ENCODE data around the gene GAS2L1.
A peak's percentile ranks its signal among the peaks of the same experiment; 100 is the strongest.

GAS2L1 gene

DNA sequence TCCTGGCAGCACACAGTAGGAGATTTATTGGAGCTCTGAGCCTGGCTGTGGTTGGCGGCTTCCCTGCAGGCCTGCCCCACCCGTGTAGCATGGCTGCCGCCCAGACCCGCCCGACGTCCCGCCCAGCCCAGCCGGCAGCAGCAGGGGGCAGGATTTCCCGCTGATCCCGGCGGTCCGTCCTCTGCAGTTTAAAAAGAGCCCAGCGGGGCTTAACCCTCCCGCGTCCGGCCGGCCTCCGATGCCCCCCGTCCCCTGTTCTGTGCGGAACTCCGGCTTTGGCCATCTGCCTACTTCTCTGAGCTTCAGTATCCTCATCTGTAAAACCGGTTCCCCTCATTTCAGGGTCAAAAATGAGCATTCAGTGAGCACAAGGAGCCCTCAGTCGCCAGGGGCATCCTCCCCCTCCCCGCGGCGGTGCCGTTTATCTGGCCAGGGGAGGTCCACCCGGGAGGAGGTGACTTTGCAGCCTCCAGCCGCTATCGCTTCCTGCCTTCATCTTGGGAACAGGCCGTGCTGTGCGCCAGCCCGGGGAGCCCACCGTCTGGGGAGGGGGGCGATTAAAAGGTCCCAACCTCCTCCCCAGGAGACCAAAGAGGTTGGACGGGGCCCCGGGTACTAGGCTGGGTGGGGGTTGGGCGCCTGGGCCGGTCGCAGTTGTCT is at the start of gene GAS2L1:
Gene GAS2L1 (plus strand): TSS at position 476 of the 660 bp plus-strand sequence. CDS start 1,456 bp downstream, outside the sequence.
- DNase-seq = peak; percentile 95

DNA sequence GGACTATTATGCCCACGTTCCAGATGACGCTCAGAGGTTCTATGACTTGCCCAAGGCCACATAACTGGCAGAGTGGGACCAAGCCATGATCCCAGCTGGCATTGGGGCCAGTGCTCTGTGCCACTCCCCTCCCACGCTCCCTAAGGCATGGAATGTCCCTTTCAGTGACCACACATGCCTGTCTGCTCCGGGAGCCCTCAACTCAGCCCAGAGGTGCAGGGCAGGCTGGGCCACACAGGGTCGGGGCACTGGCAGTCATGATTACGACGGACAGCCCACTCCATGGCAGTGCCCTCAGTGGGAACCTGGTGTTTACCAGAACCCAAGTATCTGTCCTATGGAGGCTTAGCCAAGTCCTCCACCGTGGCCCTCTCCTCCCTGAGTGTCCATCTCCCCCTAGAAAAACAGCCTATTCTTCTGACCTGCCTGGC is 48.7 kb upstream of the GAS2L1 start:
- no peak for DNase-seq

DNA sequence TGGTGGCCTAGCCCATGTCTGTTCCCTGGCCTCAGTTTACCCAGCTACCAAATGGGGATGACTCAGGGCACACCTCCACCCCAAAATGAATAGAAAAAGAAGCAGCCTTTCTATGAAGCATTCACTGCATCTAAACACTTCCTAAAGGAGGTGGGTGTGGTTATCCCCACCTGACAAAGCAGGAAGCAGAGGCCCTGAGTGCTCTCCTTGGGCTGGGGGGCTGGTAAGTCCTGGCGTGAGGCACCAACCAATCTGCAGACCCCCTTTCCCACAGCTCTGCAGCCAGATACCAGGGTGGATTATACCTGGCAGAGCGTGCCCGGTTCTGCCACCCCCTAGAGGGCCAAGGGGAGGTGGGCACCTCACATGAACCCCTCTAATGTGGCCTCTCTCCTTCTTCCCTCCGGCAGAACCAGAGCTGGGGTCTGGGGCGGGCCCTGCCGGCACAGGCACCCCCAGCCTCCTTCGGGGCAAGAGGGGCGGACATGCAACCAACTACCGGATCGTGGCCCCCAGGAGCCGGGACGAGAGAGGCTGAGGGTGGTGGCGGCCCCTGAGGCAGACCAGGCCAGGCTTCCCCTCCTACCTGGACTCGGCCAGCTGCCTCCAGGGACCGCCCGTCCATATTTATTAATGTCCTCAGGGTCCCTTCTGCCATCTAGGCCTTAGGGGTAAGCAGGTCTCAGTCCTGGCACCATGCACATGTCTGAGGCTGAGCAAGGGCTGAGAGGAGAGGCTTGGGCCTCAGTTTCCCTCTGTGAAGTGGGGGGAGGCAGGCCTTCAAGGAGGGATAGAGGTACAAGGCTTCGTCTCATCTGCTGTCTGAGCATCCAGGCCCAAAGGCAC is 47.8 kb upstream of the GAS2L1 start:
- no peak for DNase-seq

DNA sequence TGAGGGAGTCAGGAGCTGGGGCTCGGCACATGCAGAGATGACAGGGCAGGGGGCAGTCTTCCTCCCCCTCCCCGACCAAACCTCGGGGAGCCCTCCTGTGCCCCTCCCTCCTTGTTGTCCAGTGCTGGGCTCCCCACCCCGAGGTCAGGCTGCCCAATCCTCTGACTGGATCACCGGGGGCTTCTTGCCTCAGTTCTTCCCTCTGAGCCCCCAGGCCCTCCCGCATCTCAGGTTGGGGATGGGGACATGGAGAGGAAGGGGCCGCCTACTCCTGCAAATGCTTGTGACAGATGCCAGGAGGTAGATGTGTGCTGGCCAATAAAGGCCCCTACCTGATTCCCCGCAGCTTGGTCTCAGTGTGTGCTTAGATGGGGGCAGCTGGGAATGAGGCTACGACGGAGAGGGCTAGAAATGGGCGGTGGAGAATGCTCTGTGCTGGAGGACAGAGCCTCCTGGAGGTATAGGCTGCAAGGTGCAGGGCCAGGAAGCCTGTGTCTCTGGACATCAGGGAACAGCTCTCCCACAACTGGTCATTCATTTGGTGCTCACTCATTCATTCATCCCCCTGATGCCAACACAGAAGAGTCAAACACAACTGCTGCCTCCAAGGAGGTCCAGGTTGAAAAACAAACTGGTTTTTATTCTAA is 47.1 kb upstream of the GAS2L1 start:
- DNase-seq = no peak

DNA sequence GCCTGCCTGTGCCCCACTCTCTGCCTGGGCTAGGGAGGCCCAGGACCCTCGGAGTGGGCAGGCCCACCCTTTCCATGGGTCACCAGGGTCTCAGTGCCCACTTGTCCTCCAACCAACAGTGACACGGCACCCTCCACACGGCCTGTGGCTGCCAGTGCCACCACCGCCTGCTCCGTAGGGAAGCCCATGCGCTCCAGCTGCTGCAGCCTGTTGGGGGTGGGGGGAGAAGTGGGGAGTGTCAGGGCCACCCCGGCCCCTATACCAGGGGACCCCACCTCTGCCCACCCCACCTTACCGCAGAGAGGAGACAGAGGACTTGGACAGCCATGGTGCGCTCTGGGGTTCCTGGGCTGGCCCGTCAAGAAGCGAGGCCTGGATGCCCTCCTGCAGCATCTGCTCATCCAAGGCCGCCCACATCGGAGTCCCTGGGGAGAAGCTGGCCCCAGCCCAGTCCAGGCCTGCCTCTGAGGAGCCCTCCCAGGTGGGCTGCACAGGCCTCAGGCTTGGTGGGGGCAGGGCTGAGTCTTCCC is 46.4 kb upstream of the GAS2L1 start:
- DNase-seq = no peak

DNA sequence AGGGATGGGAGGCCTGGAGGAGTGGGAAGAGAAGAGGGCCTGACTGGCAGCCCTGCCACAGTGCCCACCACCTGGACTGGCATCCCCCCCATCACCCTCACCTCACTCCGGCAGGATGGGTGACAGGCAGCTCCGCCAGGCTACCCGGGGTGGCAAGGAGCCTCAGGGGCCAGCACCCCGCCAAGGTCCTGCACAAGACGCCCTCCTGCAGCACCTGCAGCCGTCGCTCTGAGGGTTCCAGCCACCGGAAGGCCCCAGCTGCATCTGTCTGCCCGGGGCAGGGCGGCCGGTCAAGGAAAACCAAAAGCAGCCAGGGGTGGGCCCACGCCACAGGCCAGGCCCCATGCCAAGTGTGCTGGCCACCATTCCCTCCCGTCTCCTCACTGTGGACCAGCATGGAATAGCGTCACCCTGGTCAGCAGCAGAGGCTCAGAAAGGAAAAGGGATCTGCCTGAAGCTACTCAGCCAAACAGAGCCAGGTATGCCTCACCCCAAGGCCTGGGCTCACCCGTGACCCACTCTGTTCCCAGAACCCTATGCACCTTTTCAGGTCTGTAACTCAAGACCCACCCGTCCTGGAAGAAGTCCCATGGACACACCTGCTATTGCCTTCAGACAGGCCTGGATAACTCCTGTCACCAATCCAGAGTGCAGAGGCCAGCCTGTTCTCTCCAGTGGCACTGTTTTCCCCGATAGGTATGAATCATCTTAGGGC is 45.7 kb upstream of the GAS2L1 start:
- DNase-seq = no peak

DNA sequence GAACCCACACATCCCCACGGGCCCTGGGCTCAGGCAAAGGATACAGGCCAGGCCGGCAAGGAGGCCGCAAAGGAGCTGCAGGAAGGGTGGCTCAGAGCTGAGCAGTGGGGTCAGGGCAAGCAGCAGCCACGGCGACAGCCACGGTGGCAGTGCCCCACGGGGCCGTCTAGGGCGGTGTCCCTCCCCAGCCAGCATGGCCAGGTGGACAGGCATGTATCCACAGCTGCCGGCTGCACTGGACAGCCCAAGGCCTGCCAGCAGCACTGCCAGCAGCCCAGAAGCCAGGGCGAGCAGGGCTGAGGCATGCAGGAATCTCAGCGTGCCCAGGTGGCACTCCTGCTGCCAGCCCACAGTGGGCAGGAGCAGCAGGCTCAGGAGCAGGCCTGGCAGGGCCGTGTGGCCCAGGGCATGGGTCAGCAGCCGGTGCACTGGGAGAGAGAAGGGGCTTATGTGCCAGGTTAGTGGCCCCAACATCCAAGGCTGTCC is 42.6 kb upstream of the GAS2L1 start:
- DNase-seq = no peak

DNA sequence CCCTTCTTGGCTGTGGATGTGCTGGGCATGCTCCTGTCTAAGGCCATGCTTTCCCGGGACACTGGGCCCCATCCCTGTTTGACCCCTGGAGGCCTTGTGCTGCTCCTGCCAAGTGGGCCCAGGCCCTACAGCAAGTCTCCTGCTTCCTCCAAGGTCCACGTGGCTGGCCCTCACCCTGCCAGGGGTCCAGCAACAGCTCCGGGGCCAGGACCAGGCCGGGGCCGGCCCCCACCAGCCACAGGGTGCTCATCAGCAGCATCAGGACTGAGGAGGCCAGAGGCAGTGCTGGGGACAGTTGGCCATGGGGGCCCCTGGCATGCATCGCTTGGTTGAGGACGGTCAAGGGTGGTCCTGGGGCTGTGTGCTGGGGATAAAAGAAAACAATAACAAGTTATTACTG is 41.1 kb upstream of the GAS2L1 start:
- no peak for DNase-seq

DNA sequence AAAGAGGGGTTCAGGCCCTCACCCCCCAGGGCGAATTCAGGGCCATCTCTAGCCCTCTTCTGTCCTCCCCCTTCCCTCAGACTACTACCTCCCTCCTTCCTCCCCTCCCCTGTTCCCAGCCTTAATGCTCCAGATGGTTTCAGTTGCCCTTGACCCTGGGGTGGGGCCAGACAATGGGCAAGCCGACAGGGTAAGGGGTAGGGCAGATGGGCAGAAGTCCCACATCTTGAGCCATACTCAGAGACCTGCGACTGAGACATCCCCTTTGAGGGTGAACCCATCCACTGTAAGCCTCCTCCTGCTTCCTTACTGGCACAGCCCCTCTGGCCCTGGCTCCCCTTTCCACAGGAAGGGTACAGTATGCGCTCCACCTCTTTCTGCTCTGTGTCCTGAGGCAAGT is 40.5 kb upstream of the GAS2L1 start:
- DNase-seq = no peak

DNA sequence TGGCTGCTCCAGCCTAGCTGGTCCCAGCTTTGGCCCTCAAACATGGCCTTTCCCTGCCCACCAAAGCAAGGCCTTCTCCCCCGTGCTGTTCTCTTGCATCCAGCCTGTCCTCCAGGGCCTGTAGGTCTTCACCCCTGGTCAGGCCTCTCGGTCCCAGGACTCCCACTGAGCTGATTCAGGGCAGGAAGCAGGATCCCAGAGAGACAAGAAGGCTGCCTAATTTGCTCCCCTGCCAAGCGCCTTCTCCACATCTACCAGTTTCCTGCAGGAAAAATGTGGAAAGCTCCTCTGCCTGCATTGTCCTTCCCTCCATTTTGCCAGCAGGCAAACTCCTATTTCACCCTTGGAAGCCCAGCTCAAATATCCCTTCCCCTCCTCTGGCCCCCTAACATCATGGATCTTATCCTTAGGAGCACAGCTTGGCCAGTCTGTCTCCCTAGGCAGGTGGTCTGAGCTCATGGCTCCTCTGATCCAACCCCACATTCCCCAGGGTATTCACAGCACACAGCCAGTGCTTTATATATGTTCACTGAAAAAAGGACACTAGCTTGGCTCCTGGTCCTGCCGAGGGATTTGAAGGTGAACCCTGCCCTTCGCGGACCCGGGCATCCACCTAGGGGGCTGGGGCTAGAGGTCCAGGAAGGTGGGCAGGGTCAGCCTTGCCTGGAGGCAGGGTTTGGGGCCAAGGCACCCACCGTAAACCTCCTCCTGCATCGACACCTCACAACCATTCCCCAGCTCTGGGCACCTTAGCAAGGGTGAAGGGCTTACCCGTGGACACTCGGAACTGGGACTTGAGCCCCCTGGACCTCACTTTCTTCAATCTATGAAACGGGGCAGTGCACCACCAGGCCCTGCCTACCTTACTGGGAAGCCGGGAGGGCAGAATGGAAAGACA is 39.6 kb upstream of the GAS2L1 start:
- DNase-seq = no peak

DNA sequence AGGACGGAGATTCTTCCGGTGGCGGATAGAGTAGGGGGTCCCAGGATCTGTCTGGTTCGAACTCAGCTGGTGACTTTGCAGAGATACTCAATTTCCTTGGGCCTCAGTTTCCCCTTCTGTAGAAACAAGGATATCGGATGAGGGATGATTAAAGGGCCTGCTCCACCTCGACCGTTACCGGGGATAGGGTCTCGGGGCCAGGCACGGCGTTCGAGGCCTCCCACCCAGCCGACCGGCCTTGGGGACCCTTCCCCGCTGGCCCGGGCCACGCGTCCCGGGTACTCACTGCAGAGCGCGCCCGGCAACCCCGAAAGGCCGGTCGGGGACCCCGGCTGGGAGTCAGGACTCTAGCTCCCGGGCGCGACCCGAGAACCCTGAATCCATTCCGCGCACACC is 39.0 kb upstream of the GAS2L1 start:
- no peak for DNase-seq

DNA sequence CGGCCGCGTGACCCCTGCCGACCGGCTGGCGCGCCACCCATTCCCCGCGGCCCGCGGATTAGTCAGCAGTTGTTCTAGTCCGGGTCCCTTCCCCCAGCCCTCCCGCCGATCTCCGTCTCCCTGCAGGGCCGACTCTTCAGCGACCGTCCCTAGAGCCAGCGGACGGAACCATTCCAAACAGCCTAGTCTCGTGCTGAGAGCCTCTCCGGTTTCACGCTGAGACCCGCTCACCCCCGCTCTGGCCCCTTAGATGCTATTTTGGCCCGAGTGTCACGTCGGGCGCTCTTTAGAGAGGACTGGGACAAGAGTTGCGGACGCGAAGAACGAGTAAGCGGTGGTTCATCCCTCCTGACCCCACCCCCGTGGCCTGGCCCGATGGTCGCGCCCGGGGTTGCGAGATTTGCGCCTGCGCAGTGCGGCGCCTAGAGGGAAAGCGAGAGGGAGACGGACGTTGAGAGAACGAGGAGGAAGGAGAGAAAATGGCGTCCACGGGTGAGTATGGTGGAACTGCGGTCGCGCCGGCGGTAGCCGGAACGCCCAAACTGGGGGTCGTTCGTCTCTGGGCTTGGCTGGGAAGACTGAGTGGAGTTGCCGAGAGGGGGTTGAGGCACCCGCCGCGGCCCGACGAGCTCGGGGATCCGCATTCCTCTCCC is 38.5 kb upstream of the GAS2L1 start, which contains the start of the genes EWSR1 and RHBDD3:
Gene EWSR1 (plus strand): TSS at position 411 of the 653 bp plus-strand sequence. CDS start 69 bp downstream, at position 480.
Gene RHBDD3 (minus strand): TSS at position 124 of the 653 bp plus-strand sequence. CDS start 2,355 bp downstream, outside the sequence.
- DNase-seq = peak; percentile 98

DNA sequence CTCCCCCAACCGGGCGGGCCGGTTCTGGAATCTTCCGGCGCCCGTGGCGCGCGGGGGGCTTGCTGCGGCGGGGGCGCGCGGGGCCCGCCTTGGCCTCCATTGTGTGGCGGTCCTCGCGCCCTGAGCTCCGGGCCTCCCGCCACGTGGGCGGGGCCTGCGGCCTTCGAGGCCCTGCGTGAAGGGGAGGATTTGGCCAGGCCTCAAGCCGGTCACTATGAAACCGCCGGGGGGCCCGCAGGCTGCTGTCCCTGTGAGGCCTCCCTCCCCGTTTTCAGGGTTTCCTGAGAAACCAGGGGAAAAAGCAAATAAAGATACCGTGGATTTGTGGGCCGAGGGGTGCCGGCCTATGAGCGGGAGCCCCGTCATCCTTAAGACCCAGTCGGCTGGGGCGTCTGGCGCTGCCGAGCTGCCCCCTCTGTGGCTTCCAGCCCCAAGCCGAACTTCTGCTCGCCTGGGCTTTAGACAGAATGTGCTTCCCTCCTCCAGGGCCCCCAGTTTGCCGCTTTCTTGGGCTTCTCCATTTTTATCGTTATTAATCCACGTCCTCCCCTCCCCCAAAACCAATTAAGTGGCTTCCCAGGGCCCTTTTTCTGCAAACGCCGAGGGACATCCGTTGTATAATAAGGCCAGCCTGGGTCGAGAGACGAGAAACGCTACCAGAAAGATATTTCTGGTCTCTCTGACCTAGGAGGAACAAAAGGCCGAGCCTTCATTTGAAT is 37.8 kb upstream of the GAS2L1 start:
- peak; percentile 67 for DNase-seq

DNA sequence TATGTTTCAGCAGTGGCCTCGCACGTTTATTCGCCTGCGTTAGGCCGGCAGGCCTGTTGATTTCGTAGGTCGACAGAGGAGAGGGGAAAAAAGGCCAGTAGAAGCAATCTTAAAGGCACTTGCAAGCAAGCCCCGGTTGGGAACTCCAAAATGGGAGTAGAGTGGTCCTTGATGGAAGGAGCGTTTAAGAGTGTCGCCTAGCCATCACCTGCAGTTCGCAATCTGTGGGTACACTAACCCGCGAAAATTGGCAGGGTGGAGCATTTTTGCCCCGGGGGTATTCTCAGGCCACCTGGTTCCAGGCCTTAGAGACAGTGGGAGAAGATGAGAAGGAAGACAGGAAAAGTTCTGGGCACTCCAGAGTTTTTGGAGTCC is 37.2 kb upstream of the GAS2L1 start:
- DNase-seq = no peak

DNA sequence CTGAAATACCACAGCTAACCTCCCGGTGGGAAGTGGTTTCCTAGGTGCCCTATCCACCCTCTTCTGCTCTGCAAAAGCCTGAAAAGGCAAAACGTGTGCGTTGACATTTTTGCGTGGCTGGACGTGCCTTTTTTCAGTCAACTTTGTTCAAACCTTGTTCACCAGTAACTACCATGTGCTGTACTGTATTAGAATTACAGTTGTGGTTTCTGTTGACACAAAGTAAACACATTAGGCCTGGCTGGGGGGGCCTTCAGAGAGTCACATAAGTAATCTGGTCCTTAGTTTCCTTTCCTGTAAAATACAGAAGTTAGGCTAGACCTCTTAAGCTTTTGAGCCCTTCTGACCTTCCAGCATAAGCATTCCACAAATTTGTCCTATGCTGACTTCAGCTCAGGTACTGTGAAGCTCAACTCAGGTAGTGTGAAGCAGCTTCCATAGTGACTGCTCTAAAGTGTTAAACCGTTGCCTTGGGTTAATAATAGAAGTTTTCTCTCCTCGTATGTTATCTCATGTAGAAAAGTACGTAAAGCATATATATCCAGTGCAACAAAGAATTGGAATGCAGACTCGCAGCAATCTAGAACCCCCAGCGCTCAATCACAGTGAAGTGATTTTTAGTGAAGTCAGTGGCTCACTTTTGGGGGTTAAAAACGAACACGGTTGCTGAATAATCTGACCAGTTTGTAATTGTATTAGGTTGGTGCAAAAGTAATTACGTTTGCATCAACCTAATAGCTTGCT is 36.5 kb upstream of the GAS2L1 start:
- DNase-seq = no peak

DNA sequence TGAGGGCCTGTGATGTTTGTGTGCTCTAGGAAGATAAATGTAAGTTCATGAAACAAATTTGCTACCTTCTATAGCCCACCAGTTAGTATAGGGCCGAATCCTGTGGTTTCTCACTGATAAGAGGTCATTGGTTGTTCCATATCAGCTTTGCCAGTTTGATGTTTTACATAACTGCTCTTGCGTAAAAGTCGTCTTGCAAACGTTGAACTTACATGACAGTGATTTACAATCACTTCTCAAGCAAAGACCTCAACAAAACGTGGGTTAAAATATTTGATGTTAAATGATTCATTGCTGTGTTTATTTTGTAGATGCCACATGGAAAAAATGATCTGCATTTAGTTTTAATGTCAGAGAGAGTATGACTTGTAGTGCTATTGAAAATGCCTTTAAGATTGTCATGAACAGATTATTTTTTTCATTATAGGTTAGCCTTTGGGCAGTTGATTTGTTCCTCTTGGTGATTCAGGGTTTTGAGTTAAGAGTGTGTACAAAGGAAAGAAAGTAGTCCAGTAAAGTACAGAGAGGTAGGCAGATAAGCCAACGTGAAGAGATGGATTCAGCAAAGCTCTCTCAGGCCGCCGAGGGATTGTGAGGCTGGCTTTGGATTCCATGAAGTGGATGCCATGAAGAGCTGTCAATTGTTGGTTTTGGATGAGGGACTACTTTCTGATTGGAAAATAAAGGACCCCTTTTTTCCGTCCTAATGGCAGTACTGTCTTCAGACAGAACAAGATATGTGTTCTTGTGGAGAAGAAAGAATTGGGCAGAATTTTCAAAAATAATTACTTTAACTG is 35.8 kb upstream of the GAS2L1 start:
- no peak for DNase-seq

DNA sequence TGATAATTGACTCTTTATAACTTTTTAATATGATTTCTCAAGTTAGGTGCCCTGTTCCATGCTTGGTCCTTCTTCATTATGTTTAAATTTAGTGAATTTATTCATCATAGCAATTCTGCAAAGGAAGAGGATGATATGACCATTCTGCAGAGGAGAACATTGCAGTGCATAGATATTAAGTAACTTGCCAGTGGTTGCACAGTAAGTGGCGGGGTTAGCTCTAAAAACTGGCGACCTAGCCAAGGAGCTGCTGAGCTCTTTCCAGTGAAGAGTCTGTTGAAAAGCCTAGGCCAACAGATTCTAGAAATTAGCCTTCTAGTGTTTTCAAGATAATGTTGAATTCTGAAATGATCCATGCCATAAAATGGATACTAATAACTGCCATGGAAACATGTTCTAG is 33.8 kb upstream of the GAS2L1 start:
- no peak for DNase-seq

DNA sequence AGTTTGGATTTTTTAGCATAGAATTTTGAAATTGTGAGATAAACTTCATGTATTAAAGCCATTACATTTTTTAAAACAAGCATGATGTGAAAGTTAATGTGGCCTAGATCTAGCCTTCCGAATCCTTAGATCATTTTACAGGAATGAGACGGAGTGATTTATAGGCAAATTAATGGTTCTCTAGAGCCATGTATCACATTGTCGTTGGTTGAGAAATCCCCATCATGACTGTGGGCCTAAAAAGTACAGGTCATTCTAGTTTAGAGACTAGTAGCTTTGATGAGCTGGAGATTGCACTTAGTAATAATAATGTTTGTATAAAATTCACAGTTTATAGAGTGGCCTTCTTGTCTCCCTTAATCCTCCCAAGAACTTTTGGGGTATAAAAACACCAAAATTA is 31.3 kb upstream of the GAS2L1 start:
- no peak for DNase-seq
